Central memory CD8-positive, alpha-beta T cell (primary cell): ENCODE data around the gene RAB44.

Source experiments
- ATAC-seq: fragments of 150-1000 bp; cut with Tn5 transposase; replicated peaks from 2 replicates; pipeline ENCODE4 v1.10.0; 2022; ENCODE audit warnings: mild to moderate bottlenecking, moderate FRiP score, moderate number of reproducible peaks; ENCODE audit not compliant: poor library complexity, severe bottlenecking; ENCODE audit errors: extremely low read depth
- DNase-seq, 2 donors: peaks; one replicate each; pipeline ENCODE4 v3.0.0; 2021; ENCODE audit warnings: low spot score in 2 of 2
- H3K27ac Mint-ChIP-seq: one replicate; pipeline ENCODE4 v1.8.0; 2022; ENCODE audit warnings: low read depth, mild to moderate bottlenecking, moderate library complexity, mixed read lengths
- H3K27me3 Mint-ChIP-seq: one replicate; pipeline ENCODE4 v1.8.0; 2022; ENCODE audit warnings: mixed read lengths
- H3K36me3 Mint-ChIP-seq: one replicate; pipeline ENCODE4 v1.8.0; 2022; ENCODE audit warnings: mild to moderate bottlenecking, moderate library complexity, mixed read lengths; ENCODE audit not compliant: insufficient read depth
- H3K4me1 Mint-ChIP-seq: one replicate; pipeline ENCODE4 v1.8.0; 2022; ENCODE audit warnings: mixed read lengths
- H3K4me3 Mint-ChIP-seq: one replicate; pipeline ENCODE4 v1.8.0; 2022; ENCODE audit warnings: mild to moderate bottlenecking, moderate library complexity, mixed read lengths
- H3K9me3 Mint-ChIP-seq: one replicate; pipeline ENCODE4 v1.8.0; 2022; ENCODE audit warnings: mixed read lengths

Gene RAB44

GRCh38 chr6:36660771-36661471, 36.7 kb upstream of the RAB44 start:
- no peaks in the 10 kb centered on the region for H3K9me3 Mint-ChIP-seq
- peaks cover 6% of the 10 kb centered on the region for H3K27me3 Mint-ChIP-seq
- no peaks in the 10 kb centered on the region for H3K36me3 Mint-ChIP-seq
- H3K4me3 Mint-ChIP-seq = no peak overlapping the region
- H3K27ac Mint-ChIP-seq = no peak overlapping the region
- DNase-seq = no peak
- H3K4me1 Mint-ChIP-seq = no peaks in the 10 kb centered on the region
- ATAC-seq = no peak

- Mint-ChIP-seq H3K4me3 (no peak overlapping the region), H3K27me3 (no peaks in the 10 kb centered on the region), H3K36me3 (no peaks in the 10 kb centered on the region), H3K9me3 (no peaks in the 10 kb centered on the region), H3K4me1 (no peaks in the 10 kb centered on the region), H3K27ac (no peak overlapping the region)
- ATAC-seq (no peak), DNase-seq (no peak)
Observed at GRCh38 chr6:36662380-36662779, 35.2 kb upstream of the RAB44 start.

DNA sequence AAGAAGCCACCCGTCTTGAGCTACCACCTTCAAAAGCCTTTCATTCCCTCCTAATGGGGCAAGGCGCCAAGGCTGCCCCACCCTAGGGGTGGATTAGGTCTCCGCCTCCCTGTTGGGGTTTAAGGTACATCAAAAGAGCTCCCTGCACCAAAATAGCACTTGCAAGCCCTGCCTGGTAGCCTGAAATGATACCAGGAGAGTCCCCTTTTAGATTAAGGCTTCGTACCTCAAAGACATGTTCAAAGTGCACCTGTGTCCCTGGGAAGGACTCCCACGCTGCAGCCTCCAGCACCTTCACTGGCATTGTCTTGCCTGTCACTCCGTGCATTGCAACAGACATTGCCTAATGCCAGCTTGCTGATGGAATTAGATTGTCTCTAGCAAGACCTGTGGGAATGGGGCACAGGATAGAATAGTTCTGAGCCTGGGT, 34.8 kb upstream of the RAB44 start:
- H3K9me3 Mint-ChIP-seq = no peaks in the 10 kb centered on the region
- no peak for ATAC-seq
- no peak overlapping the region for H3K27ac Mint-ChIP-seq
- no peak for DNase-seq
- H3K27me3 Mint-ChIP-seq = no peaks in the 10 kb centered on the region
- no peak overlapping the region for H3K4me3 Mint-ChIP-seq
- no peaks in the 10 kb centered on the region for H3K4me1 Mint-ChIP-seq
- no peaks in the 10 kb centered on the region for H3K36me3 Mint-ChIP-seq

DNA sequence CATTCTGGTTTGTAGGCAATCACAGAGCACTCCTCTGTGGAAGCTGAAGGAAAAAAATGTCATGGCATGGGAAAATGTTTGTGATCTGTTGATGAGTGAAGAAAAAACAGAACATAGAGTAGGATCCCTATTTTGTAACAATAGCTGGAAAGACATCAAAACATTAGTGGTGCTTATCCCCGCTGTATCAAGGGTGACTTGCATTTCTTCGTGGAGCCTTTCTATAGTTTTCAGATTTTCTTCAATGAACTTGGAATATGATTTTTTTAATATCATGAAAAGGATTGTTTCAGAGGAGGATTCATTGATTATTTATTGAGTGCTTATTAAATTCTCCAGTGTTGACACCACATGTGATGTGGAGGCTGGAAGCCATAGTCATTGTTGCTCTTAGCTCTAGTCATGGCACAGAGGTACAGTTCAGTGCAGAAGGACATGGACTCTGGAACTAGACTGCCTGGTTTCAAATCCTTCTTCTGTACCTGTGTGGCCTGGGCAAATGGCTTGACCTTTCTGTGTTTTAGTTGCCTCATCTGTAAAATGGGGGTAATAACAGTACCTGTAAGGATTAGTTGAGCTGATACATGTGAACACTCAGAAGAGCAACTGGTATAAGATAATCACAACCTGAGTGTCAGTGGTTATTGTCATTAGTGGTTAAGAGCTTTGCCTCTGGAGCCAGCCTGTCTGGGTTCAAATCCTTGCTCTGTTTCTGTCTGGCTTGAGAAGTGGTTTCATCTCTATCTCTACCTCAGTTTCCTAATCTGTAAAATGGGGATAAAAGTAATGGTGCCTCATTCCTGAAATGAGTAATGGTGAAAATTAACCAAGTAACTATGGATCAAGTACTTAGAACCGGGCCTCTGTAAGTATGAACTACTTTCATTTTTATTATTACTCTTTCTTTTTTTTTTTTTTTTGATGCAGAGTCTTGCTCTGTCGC, 33.9 kb upstream of the RAB44 start:
- DNase-seq = no peak
- Mint-ChIP-seq H3K9me3 (no peaks in the 10 kb centered on the region), H3K36me3 (no peaks in the 10 kb centered on the region), H3K4me1 (no peaks in the 10 kb centered on the region), H3K27me3 (no peaks in the 10 kb centered on the region), H3K27ac (no peak overlapping the region), H3K4me3 (no peak overlapping the region)
- ATAC-seq = no peak

DNA sequence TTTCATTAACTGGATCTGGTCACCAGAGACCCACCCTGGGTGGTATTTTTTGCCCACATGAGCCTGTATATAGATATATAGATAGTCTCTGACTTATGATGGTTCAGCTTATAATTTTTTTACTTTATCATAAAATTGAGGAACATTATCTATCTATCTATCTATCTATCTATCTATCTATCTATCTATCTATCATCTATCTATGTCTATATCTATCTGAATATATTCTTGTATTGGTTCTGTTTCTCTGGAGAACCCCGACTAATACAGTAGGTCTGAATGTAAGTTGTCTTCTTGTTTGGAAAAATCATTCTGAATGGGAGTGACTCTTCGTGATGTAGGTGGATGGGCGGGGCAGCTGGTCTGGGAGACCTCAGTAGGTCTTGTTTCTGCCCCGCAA, 32.4 kb upstream of the RAB44 start:
- no peaks in the 10 kb centered on the region for H3K4me1 Mint-ChIP-seq
- H3K36me3 Mint-ChIP-seq = no peaks in the 10 kb centered on the region
- ATAC-seq = no peak
- DNase-seq = no peak
- H3K9me3 Mint-ChIP-seq = no peaks in the 10 kb centered on the region
- H3K27ac Mint-ChIP-seq = no peak overlapping the region
- H3K4me3 Mint-ChIP-seq = no peak overlapping the region
- H3K27me3 Mint-ChIP-seq = no peaks in the 10 kb centered on the region

- DNase-seq (no peak), ATAC-seq (no peak)
- H3K4me3 Mint-ChIP-seq = no peak overlapping the region
- H3K4me1 Mint-ChIP-seq = no peaks in the 10 kb centered on the region
- no peaks in the 10 kb centered on the region for H3K36me3 Mint-ChIP-seq
- H3K27ac Mint-ChIP-seq = no peak overlapping the region
- H3K27me3 Mint-ChIP-seq = no peaks in the 10 kb centered on the region
- H3K9me3 Mint-ChIP-seq = no peaks in the 10 kb centered on the region
Observed at GRCh38 chr6:36666287-36666686, 31.3 kb upstream of the RAB44 start.

- DNase-seq = no peak
- no peak overlapping the region for H3K4me3 Mint-ChIP-seq
- no peak overlapping the region for H3K27ac Mint-ChIP-seq
- H3K27me3 Mint-ChIP-seq = no peaks in the 10 kb centered on the region
- no peaks in the 10 kb centered on the region for H3K4me1 Mint-ChIP-seq
- ATAC-seq = no peak
- no peaks in the 10 kb centered on the region for H3K9me3 Mint-ChIP-seq
- H3K36me3 Mint-ChIP-seq = no peaks in the 10 kb centered on the region
Observed at GRCh38 chr6:36666826-36667591, 30.6 kb upstream of the RAB44 start.

DNA sequence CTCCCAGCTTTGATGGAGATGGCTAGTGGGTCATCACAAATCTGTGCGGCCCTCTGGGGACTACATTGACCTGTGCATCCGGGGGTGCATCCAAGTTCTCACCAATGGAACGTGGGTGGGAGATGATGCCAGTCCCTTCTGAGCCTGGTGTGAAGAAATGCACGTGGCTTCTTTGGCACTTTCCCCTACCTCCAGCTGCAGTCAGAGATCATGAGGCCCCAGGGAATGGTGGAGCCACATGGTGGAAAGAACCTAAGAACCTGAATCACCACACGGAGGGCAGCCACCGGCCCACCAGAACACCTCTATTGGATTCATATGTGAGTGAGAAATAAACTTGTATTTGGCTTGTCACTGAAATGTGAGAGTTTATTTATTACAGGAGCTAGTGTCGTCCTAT, 29.0 kb upstream of the RAB44 start:
- ATAC-seq (no peak), DNase-seq (no peak)
- H3K4me1 Mint-ChIP-seq = no peaks in the 10 kb centered on the region

DNA sequence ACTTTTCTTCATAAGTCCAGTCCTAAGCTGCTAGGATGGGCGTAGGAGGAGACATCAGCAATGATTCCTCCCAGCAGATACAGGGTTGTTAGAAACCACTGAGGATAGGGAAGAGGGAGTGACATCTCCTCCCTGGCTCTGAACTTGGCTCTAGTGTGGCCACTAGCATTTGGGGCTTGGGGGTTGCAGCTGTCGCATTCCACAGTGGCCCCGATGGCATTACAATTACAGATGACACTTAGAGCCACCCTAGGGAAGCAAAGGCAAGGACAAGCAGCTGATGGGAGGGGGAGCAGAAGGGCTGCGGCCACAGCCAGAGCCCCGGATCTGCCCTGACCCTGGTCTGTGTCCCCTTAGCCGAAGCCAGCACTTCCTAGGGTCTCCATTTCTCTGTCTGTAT, 28.6 kb upstream of the RAB44 start:
- ATAC-seq = no peak
- H3K27ac Mint-ChIP-seq = no peak overlapping the region
- H3K9me3 Mint-ChIP-seq = no peaks in the 10 kb centered on the region
- H3K27me3 Mint-ChIP-seq = no peaks in the 10 kb centered on the region
- no peak overlapping the region for H3K4me3 Mint-ChIP-seq
- DNase-seq = no peak
- H3K36me3 Mint-ChIP-seq = no peaks in the 10 kb centered on the region
- H3K4me1 Mint-ChIP-seq = no peaks in the 10 kb centered on the region

More for the DNA sequence above, 29.0 kb upstream of the RAB44 start:
- no peak overlapping the region for H3K27ac Mint-ChIP-seq
- no peaks in the 10 kb centered on the region for H3K36me3 Mint-ChIP-seq
- H3K4me3 Mint-ChIP-seq = no peak overlapping the region
- no peaks in the 10 kb centered on the region for H3K27me3 Mint-ChIP-seq
- no peaks in the 10 kb centered on the region for H3K9me3 Mint-ChIP-seq

- no peak overlapping the region for H3K27ac Mint-ChIP-seq
- ATAC-seq (no peak), DNase-seq (no peak)
- H3K36me3 Mint-ChIP-seq = no peaks in the 10 kb centered on the region
- H3K9me3 Mint-ChIP-seq = no peaks in the 10 kb centered on the region
- no peaks in the 10 kb centered on the region for H3K27me3 Mint-ChIP-seq
- no peak overlapping the region for H3K4me3 Mint-ChIP-seq
- no peaks in the 10 kb centered on the region for H3K4me1 Mint-ChIP-seq
Observed at GRCh38 chr6:36670271-36670670, 27.4 kb upstream of the RAB44 start.

DNA sequence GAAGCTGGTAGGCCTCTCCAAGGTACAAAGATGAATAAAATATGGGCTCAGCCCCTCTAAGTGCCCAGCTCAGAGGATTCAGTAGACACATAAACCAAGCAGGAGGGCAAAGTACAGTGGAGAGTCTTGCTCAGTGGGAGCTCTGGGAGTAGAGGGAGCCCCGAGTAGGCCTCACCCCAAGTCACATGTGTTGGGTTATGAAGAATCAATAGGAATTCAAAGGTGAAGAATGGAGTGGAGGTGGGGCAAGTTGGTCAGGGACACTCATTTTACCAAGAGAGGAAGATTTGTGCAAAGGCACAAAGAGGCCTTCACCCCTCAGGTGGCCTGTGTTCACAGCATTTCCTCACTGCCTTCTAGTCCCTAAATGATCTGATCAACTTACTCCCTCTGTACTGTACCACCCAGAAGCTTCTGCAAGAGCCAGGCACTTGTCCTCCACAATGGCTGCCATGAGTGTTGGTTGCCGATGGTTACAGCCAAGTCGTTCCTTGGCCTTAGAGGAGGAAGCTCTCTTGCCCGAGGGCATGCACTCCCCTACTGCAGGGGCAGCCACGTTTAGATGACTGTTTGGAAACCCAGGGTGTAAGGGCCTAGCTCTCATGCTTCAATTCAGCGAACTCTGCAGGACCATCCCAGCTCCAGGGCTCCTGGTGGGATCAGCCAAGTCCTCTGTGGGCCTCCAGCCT, 25.8 kb upstream of the RAB44 start:
- no peaks in the 10 kb centered on the region for H3K9me3 Mint-ChIP-seq
- no peak overlapping the region for H3K27ac Mint-ChIP-seq
- H3K4me3 Mint-ChIP-seq = no peak overlapping the region
- H3K36me3 Mint-ChIP-seq = no peaks in the 10 kb centered on the region
- ATAC-seq (no peak), DNase-seq (no peak)
- no peaks in the 10 kb centered on the region for H3K27me3 Mint-ChIP-seq
- no peaks in the 10 kb centered on the region for H3K4me1 Mint-ChIP-seq

DNA sequence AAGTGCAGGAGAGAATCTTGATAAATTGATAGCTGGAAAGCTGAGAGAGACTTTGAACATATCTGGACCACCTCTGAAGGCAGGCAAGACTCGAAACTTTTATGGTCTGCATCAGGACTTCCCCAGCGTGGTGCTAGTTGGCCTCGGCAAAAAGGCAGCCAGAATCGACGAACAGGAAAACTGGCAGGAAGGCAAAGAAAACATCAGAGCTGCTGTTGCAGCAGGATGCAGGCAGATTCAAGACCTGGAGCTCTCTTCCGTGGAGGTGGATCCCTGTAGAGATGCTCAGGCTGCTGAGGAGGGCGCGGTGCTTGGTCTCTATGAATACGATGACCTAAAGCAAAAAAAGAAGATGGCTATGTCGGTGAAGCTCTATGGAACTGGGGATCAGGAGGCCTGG, 23.7 kb upstream of the RAB44 start:
- H3K4me1 Mint-ChIP-seq = peaks cover 19% of the 10 kb centered on the region
- H3K27me3 Mint-ChIP-seq = no peaks in the 10 kb centered on the region
- no peaks in the 10 kb centered on the region for H3K9me3 Mint-ChIP-seq
- ATAC-seq (no peak), DNase-seq (no peak)
- no peak overlapping the region for H3K27ac Mint-ChIP-seq
- H3K36me3 Mint-ChIP-seq = peaks cover 7% of the 10 kb centered on the region
- H3K4me3 Mint-ChIP-seq = no peak overlapping the region
